RWPE2 (cell line): ENCODE results near the gene FBXL7.

ENCODE experiments used
- ATAC-seq: fragments of 200-7000 bp; cut with Tn5 transposase; 3 replicates; pipeline ENCODE4 v1.9.1; 2021; ENCODE audit warnings: low read depth
- DNase-seq: peaks from one replicate; pipeline ENCODE4 v3.0.0-alpha.2; 2020; ENCODE audit warnings: low spot score
- H3K27ac ChIP-seq: fragments of 450-650 bp; 2 replicates; pipeline ENCODE4 v1.5.1; 2017; ENCODE audit warnings: mild to moderate bottlenecking; ENCODE audit not compliant: poor library complexity, severe bottlenecking
- H3K27me3 ChIP-seq: fragments of 250-450 bp; sonication (Bioruptor Pico); 2 replicates; pipeline ENCODE4 v1.5.1; 2021; ENCODE audit warnings: mild to moderate bottlenecking, moderate library complexity; ENCODE audit not compliant: insufficient read depth, poor library complexity, severe bottlenecking
- H3K36me3 ChIP-seq: fragments of 250-450 bp; sonication (Bioruptor Pico); 2 replicates; pipeline ENCODE4 v1.5.1; 2020; ENCODE audit warnings: low read depth, mild to moderate bottlenecking, moderate library complexity
- H3K4me1 ChIP-seq: fragments of 250-450 bp; sonication (Bioruptor Pico); 2 replicates; pipeline ENCODE4 v1.5.1; 2021; ENCODE audit warnings: mild to moderate bottlenecking, moderate library complexity; ENCODE audit not compliant: insufficient read depth, poor library complexity, severe bottlenecking
- H3K4me3 ChIP-seq: fragments of 250-450 bp; sonication (Bioruptor Pico); 2 replicates; pipeline ENCODE4 v1.5.1; 2021; ENCODE audit warnings: mild to moderate bottlenecking, moderate library complexity; ENCODE audit not compliant: severe bottlenecking
- H3K9me3 ChIP-seq: fragments of 250-450 bp; sonication (Bioruptor Pico); 2 replicates; pipeline ENCODE4 v1.5.1; 2021; ENCODE audit warnings: mild to moderate bottlenecking, moderate library complexity; ENCODE audit not compliant: severe bottlenecking
- TF ChIP-seq, protein P1 (sequence below): fragments of 450-650 bp; IDR thresholded peaks from one replicate; pipeline ENCODE4 v1.5.1; 2017; ENCODE audit warnings: mild to moderate bottlenecking, moderate library complexity; ENCODE audit not compliant: poor library complexity, severe bottlenecking

The FBXL7 gene

DNA sequence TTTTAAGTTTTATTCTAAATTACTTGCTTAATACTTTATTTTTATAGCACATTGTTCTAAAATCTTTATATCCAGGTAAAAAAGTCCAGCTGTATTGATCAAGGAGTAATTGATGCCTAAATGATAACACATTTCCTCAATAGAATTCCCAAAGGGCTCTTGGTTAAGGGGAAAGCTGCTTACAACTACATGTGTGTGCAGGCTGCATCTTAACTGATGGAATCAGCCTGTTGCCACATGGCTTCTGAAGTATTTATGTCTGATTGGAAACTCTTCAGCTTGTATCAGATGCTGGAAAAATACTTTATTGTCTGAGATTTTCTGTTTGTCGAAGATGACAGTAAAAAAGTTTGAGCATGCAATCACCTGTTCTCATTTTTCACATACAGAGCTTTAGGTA, 182.6 kb downstream of the FBXL7 start:
- no peaks in the 10 kb centered on the region for H3K36me3 ChIP-seq
- no peak overlapping the region for H3K27ac ChIP-seq
- no peak overlapping the region for H3K4me3 ChIP-seq
- DNase-seq (no peak), ATAC-seq (no peak)
- TF ChIP-seq, protein P1, sequence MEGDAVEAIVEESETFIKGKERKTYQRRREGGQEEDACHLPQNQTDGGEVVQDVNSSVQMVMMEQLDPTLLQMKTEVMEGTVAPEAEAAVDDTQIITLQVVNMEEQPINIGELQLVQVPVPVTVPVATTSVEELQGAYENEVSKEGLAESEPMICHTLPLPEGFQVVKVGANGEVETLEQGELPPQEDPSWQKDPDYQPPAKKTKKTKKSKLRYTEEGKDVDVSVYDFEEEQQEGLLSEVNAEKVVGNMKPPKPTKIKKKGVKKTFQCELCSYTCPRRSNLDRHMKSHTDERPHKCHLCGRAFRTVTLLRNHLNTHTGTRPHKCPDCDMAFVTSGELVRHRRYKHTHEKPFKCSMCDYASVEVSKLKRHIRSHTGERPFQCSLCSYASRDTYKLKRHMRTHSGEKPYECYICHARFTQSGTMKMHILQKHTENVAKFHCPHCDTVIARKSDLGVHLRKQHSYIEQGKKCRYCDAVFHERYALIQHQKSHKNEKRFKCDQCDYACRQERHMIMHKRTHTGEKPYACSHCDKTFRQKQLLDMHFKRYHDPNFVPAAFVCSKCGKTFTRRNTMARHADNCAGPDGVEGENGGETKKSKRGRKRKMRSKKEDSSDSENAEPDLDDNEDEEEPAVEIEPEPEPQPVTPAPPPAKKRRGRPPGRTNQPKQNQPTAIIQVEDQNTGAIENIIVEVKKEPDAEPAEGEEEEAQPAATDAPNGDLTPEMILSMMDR = no peak
- no peaks in the 10 kb centered on the region for H3K27me3 ChIP-seq
- H3K9me3 ChIP-seq = no peaks in the 10 kb centered on the region
- no peaks in the 10 kb centered on the region for H3K4me1 ChIP-seq

DNA sequence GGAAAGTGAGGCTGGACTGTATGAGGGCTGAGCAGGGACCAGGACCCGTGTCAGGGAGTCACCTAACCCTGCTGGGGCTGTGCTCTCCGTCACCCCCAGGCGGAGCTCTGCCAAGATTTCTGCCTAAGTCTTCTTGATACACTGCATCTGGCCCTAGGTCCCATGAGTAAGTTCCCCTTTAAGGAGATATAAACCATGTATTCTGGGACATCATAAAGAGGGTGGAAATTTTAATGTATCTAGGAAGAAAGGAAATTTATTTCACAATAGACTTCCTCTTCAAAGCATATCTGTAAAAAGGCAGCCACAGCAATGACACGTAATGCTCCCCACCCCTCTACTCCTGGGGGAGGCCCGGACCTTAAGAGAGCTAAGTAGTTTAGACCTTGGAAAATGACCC, 183.4 kb downstream of the FBXL7 start:
- H3K4me1 ChIP-seq = no peaks in the 10 kb centered on the region
- DNase-seq (no peak), ATAC-seq (peak; percentile 56; the same call in 1 of the 3 replicates)
- TF ChIP-seq, protein P1 = peak; percentile 21
- no peaks in the 10 kb centered on the region for H3K9me3 ChIP-seq
- no peaks in the 10 kb centered on the region for H3K27me3 ChIP-seq
- H3K27ac ChIP-seq = no peak overlapping the region
- no peaks in the 10 kb centered on the region for H3K36me3 ChIP-seq
- no peak overlapping the region for H3K4me3 ChIP-seq

DNA sequence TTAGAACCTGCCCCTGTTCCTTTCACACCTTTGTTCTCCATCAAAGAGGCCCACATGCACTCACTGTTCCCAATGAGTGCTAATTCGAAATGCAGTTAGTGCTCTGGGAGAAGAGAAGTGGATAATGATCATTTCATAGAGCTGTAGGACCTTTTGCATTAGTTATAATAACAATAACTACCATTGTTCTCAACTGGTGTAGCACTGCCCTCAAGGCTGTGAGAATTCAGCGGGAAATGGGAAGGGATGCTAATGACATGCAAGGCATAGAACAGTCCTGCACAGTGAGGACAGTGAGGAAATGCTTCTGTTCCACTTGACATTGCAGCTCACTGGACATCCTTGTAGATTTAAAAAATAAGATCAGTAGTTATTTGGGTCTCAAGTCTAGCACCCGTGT, 187.4 kb downstream of the FBXL7 start:
- TF ChIP-seq, protein P1 = no peak
- ATAC-seq = no peak
- no peaks in the 10 kb centered on the region for H3K9me3 ChIP-seq
- H3K4me1 ChIP-seq = no peaks in the 10 kb centered on the region
- H3K4me3 ChIP-seq = no peak overlapping the region
- no peak for DNase-seq
- H3K36me3 ChIP-seq = no peaks in the 10 kb centered on the region
- H3K27ac ChIP-seq = no peak overlapping the region
- H3K27me3 ChIP-seq = no peaks in the 10 kb centered on the region

DNA sequence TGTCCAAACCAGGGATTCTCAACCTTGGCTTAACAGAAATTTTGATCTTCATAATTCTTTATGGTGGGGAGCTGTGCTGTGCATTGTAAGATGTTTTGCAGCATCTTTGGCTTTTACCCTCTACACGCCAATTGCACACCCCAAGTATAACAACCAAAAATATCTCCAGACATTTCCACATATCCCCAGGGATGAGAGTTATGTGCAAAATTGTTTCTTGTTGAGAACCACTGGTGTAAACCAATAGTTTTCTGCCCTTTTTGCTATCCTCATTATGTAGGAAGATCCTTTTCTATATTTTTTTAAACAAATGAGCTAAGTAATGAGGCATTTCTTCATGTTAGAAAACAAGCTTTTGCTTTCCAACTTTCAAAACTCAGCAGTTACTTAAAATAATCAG, 189.9 kb downstream of the FBXL7 start:
- no peak for DNase-seq

DNA sequence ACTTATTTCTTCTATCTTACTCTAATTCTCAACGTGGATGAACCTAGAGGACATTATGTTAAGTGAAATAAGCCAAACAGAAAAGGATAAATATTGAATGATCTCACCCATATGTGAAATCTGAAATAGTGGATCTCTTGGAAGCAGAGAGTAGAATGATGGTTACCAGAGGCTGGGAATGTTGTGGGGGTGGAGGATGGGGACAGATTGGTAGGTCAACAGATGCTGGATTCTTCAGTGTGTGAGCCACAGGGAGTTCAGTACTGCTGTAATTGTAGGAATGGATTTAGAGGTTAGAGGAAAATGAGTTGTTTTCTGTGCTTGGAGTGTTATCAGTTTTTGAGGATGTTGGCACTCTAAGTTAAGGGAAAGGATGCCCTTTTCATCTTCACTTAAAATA, 190.6 kb downstream of the FBXL7 start:
- DNase-seq (no peak), ATAC-seq (no peak)
- Histone ChIP-seq H3K4me1 (no peaks in the 10 kb centered on the region), H3K27me3 (no peaks in the 10 kb centered on the region), H3K4me3 (no peak overlapping the region), H3K36me3 (no peaks in the 10 kb centered on the region), H3K9me3 (no peaks in the 10 kb centered on the region), H3K27ac (no peak overlapping the region)
- TF ChIP-seq, protein P1 = no peak

More for the DNA sequence above, 189.9 kb downstream of the FBXL7 start:
- TF ChIP-seq, protein P1 = no peak
- Histone ChIP-seq H3K27ac (no peak overlapping the region), H3K4me3 (no peak overlapping the region), H3K4me1 (no peaks in the 10 kb centered on the region), H3K9me3 (no peaks in the 10 kb centered on the region), H3K36me3 (no peaks in the 10 kb centered on the region), H3K27me3 (no peaks in the 10 kb centered on the region)
- ATAC-seq = no peak
